ENCODE data around the gene TGM4.

GRCh38 chr3:44913868-44914468, 39.6 kb downstream of the TGM4 start:
- no peak for TF ChIP-seq JUNB (IDR thresholded peaks at IDR 0.05; ENCODE audit: unreplicated experiment)
- TF ChIP-seq, protein P1, sequence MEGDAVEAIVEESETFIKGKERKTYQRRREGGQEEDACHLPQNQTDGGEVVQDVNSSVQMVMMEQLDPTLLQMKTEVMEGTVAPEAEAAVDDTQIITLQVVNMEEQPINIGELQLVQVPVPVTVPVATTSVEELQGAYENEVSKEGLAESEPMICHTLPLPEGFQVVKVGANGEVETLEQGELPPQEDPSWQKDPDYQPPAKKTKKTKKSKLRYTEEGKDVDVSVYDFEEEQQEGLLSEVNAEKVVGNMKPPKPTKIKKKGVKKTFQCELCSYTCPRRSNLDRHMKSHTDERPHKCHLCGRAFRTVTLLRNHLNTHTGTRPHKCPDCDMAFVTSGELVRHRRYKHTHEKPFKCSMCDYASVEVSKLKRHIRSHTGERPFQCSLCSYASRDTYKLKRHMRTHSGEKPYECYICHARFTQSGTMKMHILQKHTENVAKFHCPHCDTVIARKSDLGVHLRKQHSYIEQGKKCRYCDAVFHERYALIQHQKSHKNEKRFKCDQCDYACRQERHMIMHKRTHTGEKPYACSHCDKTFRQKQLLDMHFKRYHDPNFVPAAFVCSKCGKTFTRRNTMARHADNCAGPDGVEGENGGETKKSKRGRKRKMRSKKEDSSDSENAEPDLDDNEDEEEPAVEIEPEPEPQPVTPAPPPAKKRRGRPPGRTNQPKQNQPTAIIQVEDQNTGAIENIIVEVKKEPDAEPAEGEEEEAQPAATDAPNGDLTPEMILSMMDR (conservative IDR thresholded peaks at IDR 0.05; ENCODE audit: low read depth in 2 of 2): peak; percentile 89 to 92
- TF ChIP-seq EZH2phosphoT487 (IDR thresholded peaks at IDR 0.05; ENCODE audit: unreplicated experiment): no peak
- TF ChIP-seq CREB1 (CRISPR knock-in tag; IDR thresholded peaks at IDR 0.05; ENCODE audit: low read depth): no peak
